HG02588 (cell line): ENCODE measurements around the gene ABCA2.

Experiments
- ATAC-seq: cut with Tn5 transposase; IDR thresholded peaks from one replicate; pipeline ENCODE4 v1.9.1; 2021; ENCODE audit warnings: mild to moderate bottlenecking, moderate library complexity; ENCODE audit not compliant: unreplicated experiment

ABCA2 gene

DNA sequence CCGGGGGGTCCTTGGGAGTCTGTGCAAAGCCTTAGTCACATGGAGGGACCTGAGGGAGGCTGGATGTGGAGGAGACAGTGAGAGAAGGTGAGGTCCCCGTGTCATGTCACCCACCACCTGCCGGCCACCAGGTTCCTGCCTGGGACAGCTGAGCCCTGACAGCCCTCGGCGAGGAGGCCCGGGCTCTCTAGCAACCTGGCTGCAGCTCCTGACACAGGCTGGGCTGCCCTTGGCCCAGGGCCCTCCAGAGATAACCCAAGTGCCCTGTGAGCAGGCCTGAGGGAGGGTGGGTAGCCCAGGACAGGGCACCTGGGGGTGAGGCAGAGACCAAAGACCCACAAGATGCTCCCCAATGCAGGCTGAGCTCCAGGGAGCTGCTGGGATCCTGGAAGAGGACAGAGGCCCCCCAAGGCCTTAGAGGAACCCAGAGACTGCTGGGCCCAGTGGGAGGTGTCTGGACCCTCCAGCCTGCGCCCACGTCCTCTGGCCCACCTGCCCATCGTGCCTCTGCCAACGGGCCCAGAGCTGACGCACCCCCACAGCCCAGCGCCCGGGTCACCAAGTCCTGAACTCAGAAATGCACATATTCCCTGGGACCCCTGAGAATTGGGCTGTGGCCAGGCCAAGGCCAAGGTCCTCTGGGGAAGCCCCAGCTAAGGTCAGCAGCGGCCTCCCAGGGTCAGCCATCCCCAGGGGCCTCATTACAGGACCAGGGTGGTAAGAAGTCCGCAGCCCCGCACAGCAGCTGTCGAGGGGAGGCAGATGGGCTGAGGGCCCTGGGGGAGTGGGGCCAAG is 59.5 kb downstream of the ABCA2 start:
- ATAC-seq, result no peak

- ATAC-seq, result no peak
Observed at GRCh38 chr9:136965771-136966484, 62.1 kb downstream of the ABCA2 start.

GRCh38 chr9:136964833-136965422 is 63.1 kb downstream of the ABCA2 start:
- ATAC-seq, result no peak

DNA sequence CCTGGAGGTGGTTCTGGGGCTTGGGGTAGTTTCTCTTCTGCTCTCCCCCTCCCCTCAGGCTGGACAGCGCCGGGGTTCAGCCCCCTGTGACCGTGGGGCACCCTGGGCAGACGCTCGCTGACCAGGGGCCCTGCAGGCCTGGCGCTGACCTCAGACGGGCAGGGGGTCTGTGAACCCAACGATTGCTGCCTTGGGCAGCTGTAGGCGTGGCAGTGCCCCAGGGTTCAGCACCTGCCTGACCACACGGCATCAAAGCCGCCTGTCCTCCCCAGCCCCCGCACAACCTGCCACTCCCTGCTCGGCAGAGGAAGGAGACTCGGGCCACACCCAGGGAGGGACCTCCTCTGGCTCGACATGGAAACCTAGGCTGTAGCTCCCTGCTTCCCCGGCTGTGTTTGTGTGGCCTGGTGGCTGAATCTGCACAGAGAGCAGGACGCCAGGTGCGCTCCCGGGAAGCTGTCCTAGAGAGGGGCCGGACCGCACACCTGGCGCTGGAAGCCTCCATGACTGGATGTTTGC is 63.8 kb downstream of the ABCA2 start:
- ATAC-seq, result no peak

GRCh38 chr9:136963751-136964150 is 64.3 kb downstream of the ABCA2 start:
- no peak for ATAC-seq

- ATAC-seq, result no peak
Observed at GRCh38 chr9:136963341-136963740, 64.7 kb downstream of the ABCA2 start.

- ATAC-seq, result no peak
Observed at GRCh38 chr9:136962701-136963248, 65.3 kb downstream of the ABCA2 start.

DNA sequence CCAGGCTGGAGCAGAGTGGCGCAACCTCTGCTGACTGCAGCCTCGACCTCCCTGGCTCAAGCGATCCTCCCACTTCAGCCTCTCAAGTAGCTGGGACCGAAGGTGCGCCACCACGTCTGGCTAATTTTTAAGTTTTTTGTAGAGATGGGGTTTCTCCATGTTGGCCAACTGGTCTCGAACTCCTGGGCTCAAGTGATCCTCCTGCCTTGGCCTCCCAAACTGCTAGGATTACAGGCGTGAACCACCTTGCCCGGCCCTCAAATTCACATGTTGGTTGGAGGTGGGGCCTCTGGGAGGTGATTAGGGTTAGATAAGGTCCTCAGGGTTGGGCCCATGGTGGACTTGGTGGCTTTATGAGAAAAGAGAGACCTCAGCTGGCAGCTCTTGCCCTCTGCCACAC is 65.9 kb downstream of the ABCA2 start:
- ATAC-seq, result no peak

GRCh38 chr9:136961279-136962065 is 66.6 kb downstream of the ABCA2 start:
- no peak for ATAC-seq

DNA sequence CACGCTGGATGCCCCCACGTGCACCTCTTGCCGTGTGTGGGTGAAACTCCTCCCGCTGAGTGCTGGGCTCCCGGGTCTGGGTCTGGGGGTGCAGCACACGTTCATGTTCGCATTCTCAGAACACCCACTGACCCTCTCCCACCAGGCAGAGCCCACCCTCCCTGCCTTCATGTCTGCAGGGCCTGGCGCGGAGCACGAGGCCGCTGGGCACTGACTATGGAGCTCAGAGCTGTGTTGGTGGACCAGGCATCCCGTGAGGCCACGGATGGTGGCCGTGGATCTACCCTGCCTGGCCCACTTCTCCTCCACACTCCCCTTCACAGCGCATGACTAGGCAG is 67.1 kb downstream of the ABCA2 start:
- ATAC-seq, result no peak

DNA sequence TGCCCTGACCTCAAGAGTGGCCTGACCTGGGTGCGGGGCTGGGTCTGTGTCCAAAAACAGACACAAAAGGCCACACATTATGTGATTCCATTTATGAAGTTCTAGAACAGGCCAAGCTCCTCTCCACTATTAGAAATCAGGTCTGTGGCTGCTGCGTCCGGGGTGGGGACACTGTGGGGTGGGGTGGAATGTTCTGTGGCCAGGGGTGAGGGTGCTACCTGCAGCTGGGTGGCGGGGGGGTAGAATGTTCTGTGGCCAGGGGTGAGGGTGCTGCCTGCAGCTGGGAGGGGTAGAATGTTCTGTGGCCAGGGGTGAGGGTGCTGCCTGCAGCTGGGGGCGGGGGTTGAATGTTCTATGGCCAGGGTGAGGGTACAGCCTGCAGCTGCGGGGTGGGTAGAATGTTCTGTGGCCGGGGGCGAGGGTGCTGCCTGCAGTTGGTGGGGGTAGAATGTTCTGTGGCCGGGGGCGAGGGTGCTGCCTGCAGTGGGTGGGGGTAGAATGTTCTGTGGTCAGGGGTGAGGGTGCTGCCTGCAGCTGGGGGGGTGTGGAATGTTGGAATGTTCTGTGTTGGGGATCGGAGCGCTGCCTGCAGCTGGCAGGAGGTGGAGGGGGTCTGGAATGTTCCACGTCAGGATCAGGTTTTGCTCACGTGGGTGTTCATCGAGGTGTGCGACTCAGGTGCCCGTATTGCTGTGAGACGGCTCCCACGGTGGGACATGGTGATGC is 67.7 kb downstream of the ABCA2 start:
- no peak for ATAC-seq

DNA sequence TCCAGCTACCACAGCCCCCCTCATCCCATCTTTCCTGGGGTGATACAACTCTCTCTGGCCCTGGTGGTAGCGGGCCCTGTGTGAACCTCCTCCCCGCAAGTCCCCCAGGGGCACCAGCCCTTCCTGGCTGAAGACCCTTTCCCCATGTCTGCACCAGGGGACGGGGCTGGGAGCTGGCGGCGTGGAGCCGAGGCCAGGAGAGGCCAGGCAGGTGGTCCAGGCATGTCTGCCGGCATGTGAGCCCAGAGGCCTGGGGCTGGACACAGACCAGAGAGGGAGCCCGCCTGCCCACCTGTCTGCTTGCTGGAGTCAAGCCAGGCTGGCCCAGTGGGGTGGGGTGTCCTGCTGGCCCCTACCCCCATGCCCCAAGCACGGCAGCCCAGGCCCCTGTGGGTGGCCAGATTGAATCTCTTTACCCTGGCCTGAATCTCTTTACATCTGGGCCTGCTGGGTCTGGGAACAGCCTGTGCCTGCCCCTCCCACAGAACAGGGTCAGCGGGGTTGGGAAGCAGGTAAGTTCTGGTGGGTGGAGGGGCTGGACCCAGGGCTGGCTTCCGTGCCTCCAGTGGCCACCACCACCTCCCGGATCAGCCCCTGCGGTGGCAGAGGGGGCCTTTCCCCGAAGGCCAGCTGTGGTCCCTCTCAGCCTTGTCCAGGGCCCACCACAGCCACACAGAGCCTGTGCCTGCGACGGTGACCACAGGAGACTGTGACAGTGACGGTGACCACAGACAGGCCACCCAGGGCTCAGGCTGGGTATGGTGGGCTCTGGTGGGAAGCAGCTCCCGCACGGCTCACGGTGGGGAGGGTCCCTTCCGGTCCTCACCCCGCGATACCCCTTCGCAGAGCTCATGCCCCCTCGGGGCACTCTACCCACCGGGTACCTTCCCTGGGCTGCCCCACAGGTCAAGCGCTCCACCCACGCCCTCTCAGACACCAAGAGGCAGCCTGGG is 68.9 kb downstream of the ABCA2 start:
- no peak for ATAC-seq

DNA sequence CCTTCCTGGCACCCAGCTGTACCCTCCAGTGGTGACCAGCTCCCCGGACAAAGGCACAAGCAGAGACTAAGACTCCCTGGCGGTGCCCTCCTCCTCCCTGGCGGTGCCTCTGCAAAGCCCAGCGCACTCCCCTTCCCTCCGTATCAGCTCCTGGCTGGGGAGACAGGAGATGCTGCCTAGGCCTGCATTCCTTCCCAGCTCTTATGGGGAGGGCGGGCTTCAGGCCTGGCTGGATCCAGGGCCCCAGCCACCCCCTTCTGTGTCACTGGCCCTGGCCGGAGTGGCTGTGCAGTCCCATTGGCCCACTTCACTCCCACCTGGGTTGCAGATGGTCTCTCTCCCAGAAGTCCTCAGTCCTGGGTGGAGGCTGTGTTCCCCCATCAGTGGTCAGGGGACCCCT is 69.6 kb downstream of the ABCA2 start:
- no peak for ATAC-seq

DNA sequence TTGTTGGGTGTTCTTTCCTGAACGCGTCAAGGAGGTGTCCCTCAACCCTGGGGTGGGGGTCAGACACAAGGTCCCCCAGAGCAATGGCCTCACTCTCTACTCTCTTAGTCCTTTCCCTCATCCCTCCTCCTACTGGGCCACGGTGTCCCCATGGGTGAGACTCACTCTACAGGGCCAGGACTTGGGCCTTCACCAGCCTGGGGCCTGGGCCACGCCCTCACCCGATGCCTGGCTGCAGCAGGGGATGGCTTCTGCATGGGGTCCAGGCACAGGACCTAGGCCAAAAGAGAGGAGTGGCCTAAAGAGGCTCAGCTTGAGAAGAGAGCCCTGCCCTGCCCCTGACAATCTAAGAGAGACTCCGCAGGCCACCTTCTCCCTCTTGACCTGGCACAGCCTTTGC is 70.1 kb downstream of the ABCA2 start:
- no peak for ATAC-seq

DNA sequence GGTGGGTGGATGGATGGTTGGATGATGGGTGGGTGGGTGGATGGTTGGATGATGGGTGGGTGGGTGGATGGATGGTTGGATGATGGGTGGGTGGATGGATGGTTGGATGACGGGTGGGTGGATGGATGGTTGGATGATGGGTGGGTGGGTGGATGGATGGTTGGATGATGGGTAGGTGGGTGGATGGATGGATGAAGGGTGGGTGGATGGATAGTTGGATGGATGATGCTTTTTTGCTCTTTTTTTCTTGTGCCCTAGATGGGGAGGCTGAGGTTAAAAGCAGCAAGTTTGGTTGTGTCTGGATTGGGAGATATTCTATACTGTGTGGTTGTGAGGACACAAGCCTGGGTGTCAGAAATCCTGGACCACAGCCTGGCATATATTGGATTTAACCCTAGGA is 70.6 kb downstream of the ABCA2 start:
- no peak for ATAC-seq
